Hepatocyte (in vitro differentiated cells): ENCODE results near the gene LRRFIP1. TPM values are rescaled to one million over a fixed set of nuclear protein-coding genes. Genes with fewer than 3 reads are reported as not detected.

ENCODE experiments used
- DNase-seq: peaks from one replicate; pipeline ENCODE4 v3.0.0-alpha.2; 2016; ENCODE audit warnings: low spot score
- H2AFZ ChIP-seq: fragments of 200-600 bp; sonication (generic); 2 replicates; pipeline ENCODE4 v1.6.0; 2016; ENCODE audit warnings: antibody characterized with exemption, mild to moderate bottlenecking
- H3K27ac ChIP-seq: fragments of 200-600 bp; sonication (generic); 2 replicates; pipeline ENCODE4 v1.5.1; 2016; ENCODE audit warnings: mild to moderate bottlenecking
- H3K27me3 ChIP-seq: fragments of 200-600 bp; sonication (generic); 2 replicates; pipeline ENCODE4 v1.6.1; 2016
- H3K36me3 ChIP-seq: fragments of 200-600 bp; sonication (generic); replicated peaks from 2 replicates; pipeline ENCODE4 v1.5.1; 2016; ENCODE audit warnings: low read depth; ENCODE audit not compliant: insufficient read depth
- H3K4me1 ChIP-seq: fragments of 200-600 bp; sonication (generic); 2 replicates; pipeline ENCODE4 v1.5.1; 2016; ENCODE audit warnings: mild to moderate bottlenecking, moderate library complexity; ENCODE audit not compliant: insufficient read depth
- H3K4me2 ChIP-seq: fragments of 200-600 bp; sonication (generic); 2 replicates; pipeline ENCODE4 v1.6.0; 2016
- H3K4me3 ChIP-seq: fragments of 200-600 bp; sonication (generic); 2 replicates; pipeline ENCODE4 v1.5.1; 2016; ENCODE audit warnings: mild to moderate bottlenecking
- H3K79me2 ChIP-seq: fragments of 200-600 bp; sonication (generic); 2 replicates; pipeline ENCODE4 v1.6.0; 2017; ENCODE audit warnings: mild to moderate bottlenecking
- H3K9me2 ChIP-seq: fragments of 200-600 bp; sonication (generic); replicated peaks from 2 replicates; pipeline ENCODE4 v1.6.0; 2017; ENCODE audit warnings: mild to moderate bottlenecking; ENCODE audit not compliant: insufficient read depth
- H3K9me3 ChIP-seq: fragments of 200-600 bp; sonication (generic); 2 replicates; pipeline ENCODE4 v1.5.1; 2016; ENCODE audit warnings: low read depth, mild to moderate bottlenecking
- H4K20me1 ChIP-seq: fragments of 200-600 bp; sonication (generic); 2 replicates; pipeline ENCODE4 v1.6.0; 2016; ENCODE audit warnings: mild to moderate bottlenecking; ENCODE audit not compliant: insufficient read depth, poor library complexity, severe bottlenecking
- CTCF ChIP-seq: fragments of 200-600 bp; sonication (generic); IDR thresholded peaks from 2 replicates; pipeline ENCODE4 v1.5.1; 2016; ENCODE audit warnings: antibody characterized with exemption, mild to moderate bottlenecking; ENCODE audit not compliant: poor library complexity
- EZH2 ChIP-seq: fragments of 200-600 bp; sonication (generic); IDR thresholded peaks from 2 replicates; pipeline ENCODE4 v1.6.1; 2016; ENCODE audit warnings: antibody characterized with exemption, mild to moderate bottlenecking, borderline replicate concordance
- EZH2phosphoT487 ChIP-seq: fragments of 200-600 bp; sonication (generic); IDR thresholded peaks from one replicate; pipeline ENCODE4 v1.6.1; 2018; ENCODE audit warnings: antibody characterized with exemption, mild to moderate bottlenecking, low read depth, moderate library complexity; ENCODE audit not compliant: unreplicated experiment, severe bottlenecking
- WGBS: methylation state at CpG from one replicate; pipeline ENCODE4 v1.1.6; 2016; ENCODE audit warnings: low lambda C conversion rate; ENCODE audit errors: missing lambda C conversion rate; 5-methylcytosine and 5-hydroxymethylcytosine counted together
- polyA plus RNA-seq: library from polyadenylated mRNA; unstranded; fragments of >200 nt; fragmentation: Nextera tagmentation; extraction: Ambion mirVana; gene quantifications from 2 replicates; pipeline ENCODE4 v1.2.1, GENCODE V29; 2016
- total RNA-seq: library from RNA; depleted of rRNA; stranded (reverse); fragments of >200 nt; gene quantifications from 2 replicates; pipeline ENCODE4 v1.2.3, GENCODE V29; 2014

LRRFIP1 gene
- total and polyA plus RNA-seq, 2 experiments from 2014 or later = 42.7 to 64.1 TPM

GRCh38 chr2:237732070-237732469 lies 104.7 kb downstream of the LRRFIP1 start:
- peaks cover 83% of the 10 kb centered on the region for H3K79me2 ChIP-seq
- no peak overlapping the region for H3K27ac ChIP-seq
- no peak for TF ChIP-seq EZH2
- no peak for TF ChIP-seq EZH2phosphoT487
- no peak for TF ChIP-seq CTCF
- H3K9me2 ChIP-seq = no peaks in the 10 kb centered on the region
- no peaks in the 10 kb centered on the region for H3K27me3 ChIP-seq
- H3K9me3 ChIP-seq = no peaks in the 10 kb centered on the region
- no peak overlapping the region for H3K4me2 ChIP-seq
- H2AFZ ChIP-seq = no peak overlapping the region
- DNase-seq = no peak
- H3K4me1 ChIP-seq = peaks cover 37% of the 10 kb centered on the region
- peaks cover 4% of the 10 kb centered on the region for H4K20me1 ChIP-seq
- H3K4me3 ChIP-seq = no peak overlapping the region
- WGBS = 62% methylated on average over 10 of the region's 10 CpGs
- H3K36me3 ChIP-seq = no peaks in the 10 kb centered on the region

- H3K36me3 ChIP-seq = no peaks in the 10 kb centered on the region
- H3K9me2 ChIP-seq = no peaks in the 10 kb centered on the region
- H3K9me3 ChIP-seq = no peaks in the 10 kb centered on the region
- peaks cover 79% of the 10 kb centered on the region for H3K79me2 ChIP-seq
- 61% methylated on average over 13 of the region's 13 CpGs for WGBS
- H3K27ac ChIP-seq = peak overlapping the region; percentile 61
- peaks cover 4% of the 10 kb centered on the region for H4K20me1 ChIP-seq
- peak overlapping the region; percentile 55 for H3K4me2 ChIP-seq
- DNase-seq = no peak
- H2AFZ ChIP-seq = no peak overlapping the region
- H3K4me3 ChIP-seq = no peak overlapping the region
- H3K4me1 ChIP-seq = peaks cover 37% of the 10 kb centered on the region
- H3K27me3 ChIP-seq = no peaks in the 10 kb centered on the region
- TF ChIP-seq EZH2phosphoT487 (no peak), CTCF (no peak), EZH2 (no peak)
These were observed 105.5 kb downstream of the LRRFIP1 start for GRCh38 chr2:237732790-237733381.

- 50% methylated on average over 13 of the region's 13 CpGs for WGBS
- H3K79me2 ChIP-seq = peaks cover 77% of the 10 kb centered on the region
- peaks cover 37% of the 10 kb centered on the region for H3K4me1 ChIP-seq
- DNase-seq = no peak
- H3K4me2 ChIP-seq = peak overlapping the region; percentile 55
- no peak overlapping the region for H2AFZ ChIP-seq
- H3K9me3 ChIP-seq = no peaks in the 10 kb centered on the region
- peak overlapping the region; percentile 61 for H3K27ac ChIP-seq
- H3K4me3 ChIP-seq = no peak overlapping the region
- H4K20me1 ChIP-seq = peaks cover 4% of the 10 kb centered on the region
- no peaks in the 10 kb centered on the region for H3K36me3 ChIP-seq
- no peak for TF ChIP-seq EZH2
- no peak for TF ChIP-seq CTCF
- no peak for TF ChIP-seq EZH2phosphoT487
- no peaks in the 10 kb centered on the region for H3K9me2 ChIP-seq
- H3K27me3 ChIP-seq = no peaks in the 10 kb centered on the region
These were observed 106.4 kb downstream of the LRRFIP1 start for GRCh38 chr2:237733677-237734300.
